Tibial nerve (tissue), 4 donors: ENCODE measurements around the gene ACAA1. TPM values are rescaled to one million over a fixed set of nuclear protein-coding genes. Genes with fewer than 3 reads are reported as not detected.

Experiments
- DNase-seq, 2 donors: peaks; one replicate each; pipeline ENCODE4 v3.0.0-alpha.2; 2019; ENCODE audit warnings: low spot score in 2 of 2
- H3K27ac ChIP-seq, 4 donors: fragments of 200-600 bp; sonication (generic) in 3 of 4; one replicate each; pipeline ENCODE4 v1.5.1; 2017 to 2019; ENCODE audit warnings: mild to moderate bottlenecking in 1 of 4
- H3K27me3 ChIP-seq, 2 donors: fragments of 200-600 bp; sonication (generic) in 1 of 2; one replicate each; pipeline versions ENCODE4 v1.5.1 to v1.6.0; 2017 to 2019
- H3K36me3 ChIP-seq, 3 donors: fragments of 200-600 bp; sonication (generic); one replicate each; pipeline ENCODE4 v1.5.1; 2018 to 2019
- H3K4me1 ChIP-seq, 4 donors: fragments of 200-600 bp; sonication (generic) in 3 of 4; one replicate each; pipeline ENCODE4 v1.5.1; 2017 to 2019
- H3K4me3 ChIP-seq, 4 donors: fragments of 200-600 bp; sonication (generic) in 3 of 4; one replicate each; pipeline ENCODE4 v1.5.1; 2017 to 2019; ENCODE audit warnings: mild to moderate bottlenecking in 1 of 4, moderate library complexity in 1 of 4
- H3K9me3 ChIP-seq, 4 donors: fragments of 200-600 bp; sonication (generic) in 3 of 4; one replicate each; pipeline ENCODE4 v1.5.1; 2017 to 2019
- CTCF ChIP-seq, 5 experiments: fragments of 200-600 bp in 3 of 5; fragments of 450-650 bp in 2 of 5; sonication (generic) in 3 of 5; IDR thresholded peaks; one replicate each; pipeline ENCODE4 v1.5.1; 2016 to 2019; ENCODE audit warnings: antibody characterized with exemption in 5 of 5, mild to moderate bottlenecking in 3 of 5, moderate library complexity in 2 of 5
- EP300 ChIP-seq, 2 donors: sonication (generic); formaldehyde crosslinking; IDR thresholded peaks; one replicate each; pipeline ENCODE4 v1.6.1; 2017; ENCODE audit warnings: antibody characterized with exemption in 2 of 2, mild to moderate bottlenecking in 1 of 2
- POLR2A ChIP-seq, 2 donors: fragments of 450-650 bp; IDR thresholded peaks; one replicate each; pipeline ENCODE4 v1.6.1; 2017; ENCODE audit warnings: antibody characterized with exemption in 2 of 2, mild to moderate bottlenecking in 2 of 2, moderate library complexity in 2 of 2
- whole genome bisulfite sequencing, 2 donors: methylation state at CpG; one replicate each; pipeline ENCODE4 v1.1.5; 2018; 5-methylcytosine and 5-hydroxymethylcytosine counted together
- total RNA-seq, 4 donors: library from RNA; depleted of rRNA; stranded (reverse); fragments of >200 nt; gene quantifications; one replicate each; pipeline ENCODE4 v1.1.0, GENCODE V29; 2016

Gene ACAA1
- total RNA-seq, 4 donors from 2014 or later: 63.9 to 83.3 (median 80.5) TPM

- TF ChIP-seq CTCF (IDR thresholded peaks at IDR 0.05) (no peak), POLR2A (IDR thresholded peaks at IDR 0.05) (no peak), EP300 (IDR thresholded peaks at IDR 0.05) (no peak)
- no peaks in the 10 kb centered on the region for H3K4me1 ChIP-seq
- WGBS, 2 donors: 81 to 88% methylated on average over 7 of the region's 7 CpGs
- no peaks in the 10 kb centered on the region for H3K9me3 ChIP-seq
- H3K4me3 ChIP-seq: no peak overlapping the region
- DNase-seq: no peak
- H3K27ac ChIP-seq: no peak overlapping the region
- no peaks in the 10 kb centered on the region for H3K27me3 ChIP-seq
- peaks cover 2 to 100% (median 38%) of the 10 kb centered on the region in 3 donors for H3K36me3 ChIP-seq
Measured at GRCh38 chr3:38124324-38125122, 12.4 kb downstream of the ACAA1 start.

- Histone ChIP-seq H3K36me3 (peaks cover 2 to 96% (median 26%) of the 10 kb centered on the region in 3 donors), H3K27ac (no peak overlapping the region), H3K9me3 (no peaks in the 10 kb centered on the region), H3K4me3 (no peak overlapping the region), H3K4me1 (no peaks in the 10 kb centered on the region), H3K27me3 (no peaks in the 10 kb centered on the region)
- no peak for DNase-seq
- TF ChIP-seq EP300 (IDR thresholded peaks at IDR 0.05) (no peak), POLR2A (IDR thresholded peaks at IDR 0.05) (no peak), CTCF (IDR thresholded peaks at IDR 0.05) (no peak)
- 90 to 91% methylated on average over 9 of the region's 9 CpGs for WGBS, 2 donors
Measured at GRCh38 chr3:38122712-38123290, 14.1 kb downstream of the ACAA1 start.

- Histone ChIP-seq H3K27ac (no peak overlapping the region), H3K4me3 (no peak overlapping the region), H3K36me3 (peaks cover 2 to 88% (median 21%) of the 10 kb centered on the region in 3 donors), H3K27me3 (no peaks in the 10 kb centered on the region), H3K9me3 (no peaks in the 10 kb centered on the region), H3K4me1 (no peaks in the 10 kb centered on the region)
- TF ChIP-seq EP300 (IDR thresholded peaks at IDR 0.05) (no peak), CTCF (IDR thresholded peaks at IDR 0.05) (no peak), POLR2A (IDR thresholded peaks at IDR 0.05) (no peak)
- DNase-seq: no peak
- WGBS, 2 donors: 91 to 92% methylated on average over 10 to 12 of the region's 13 CpGs
Measured at GRCh38 chr3:38121832-38122461, 15.0 kb downstream of the ACAA1 start.

GRCh38 chr3:38121451-38121831 is 15.5 kb downstream of the ACAA1 start:
- no peak for TF ChIP-seq CTCF (IDR thresholded peaks at IDR 0.05)
- no peak for TF ChIP-seq EP300 (IDR thresholded peaks at IDR 0.05)
- no peak for TF ChIP-seq POLR2A (IDR thresholded peaks at IDR 0.05)
- Histone ChIP-seq H3K27me3 (no peaks in the 10 kb centered on the region), H3K4me3 (no peak overlapping the region), H3K9me3 (no peaks in the 10 kb centered on the region), H3K4me1 (no peaks in the 10 kb centered on the region), H3K27ac (no peak overlapping the region), H3K36me3 (peaks cover 2 to 83% (median 17%) of the 10 kb centered on the region in 3 donors)
- no peak for DNase-seq
- 57 to 88% methylated on average over 2 to 9 of the region's 9 CpGs for WGBS, 2 donors
